ENCODE measurements around the gene NPBWR2.

DNA sequence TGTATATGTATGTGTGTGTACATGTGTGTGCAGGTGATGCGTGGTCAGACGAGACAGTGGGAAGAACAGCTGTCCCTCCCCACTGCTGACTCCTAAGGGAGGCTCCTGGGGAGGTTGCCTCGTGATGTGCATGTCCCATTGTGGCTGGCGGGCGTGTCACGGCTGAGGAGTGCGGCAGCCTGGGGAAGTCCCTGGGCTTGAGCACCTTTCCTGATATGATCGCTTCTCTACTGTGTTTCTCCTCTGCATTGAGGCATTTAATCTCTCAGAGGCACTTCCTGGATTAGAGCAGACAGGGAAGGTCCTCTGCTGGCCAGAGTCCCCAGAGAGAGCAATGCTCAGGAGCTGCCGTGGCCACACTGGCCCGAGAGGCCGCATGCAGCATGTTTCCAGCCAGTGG is 11.4 kb downstream of the NPBWR2 start:
- TF ChIP-seq POLR2AphosphoS5 (IDR thresholded peaks at IDR 0.05) (no peak), EP300 (IDR thresholded peaks at IDR 0.05) (no peak), POLR2A (IDR thresholded peaks at IDR 0.05) (no peak)
- TF ChIP-seq, protein P1, sequence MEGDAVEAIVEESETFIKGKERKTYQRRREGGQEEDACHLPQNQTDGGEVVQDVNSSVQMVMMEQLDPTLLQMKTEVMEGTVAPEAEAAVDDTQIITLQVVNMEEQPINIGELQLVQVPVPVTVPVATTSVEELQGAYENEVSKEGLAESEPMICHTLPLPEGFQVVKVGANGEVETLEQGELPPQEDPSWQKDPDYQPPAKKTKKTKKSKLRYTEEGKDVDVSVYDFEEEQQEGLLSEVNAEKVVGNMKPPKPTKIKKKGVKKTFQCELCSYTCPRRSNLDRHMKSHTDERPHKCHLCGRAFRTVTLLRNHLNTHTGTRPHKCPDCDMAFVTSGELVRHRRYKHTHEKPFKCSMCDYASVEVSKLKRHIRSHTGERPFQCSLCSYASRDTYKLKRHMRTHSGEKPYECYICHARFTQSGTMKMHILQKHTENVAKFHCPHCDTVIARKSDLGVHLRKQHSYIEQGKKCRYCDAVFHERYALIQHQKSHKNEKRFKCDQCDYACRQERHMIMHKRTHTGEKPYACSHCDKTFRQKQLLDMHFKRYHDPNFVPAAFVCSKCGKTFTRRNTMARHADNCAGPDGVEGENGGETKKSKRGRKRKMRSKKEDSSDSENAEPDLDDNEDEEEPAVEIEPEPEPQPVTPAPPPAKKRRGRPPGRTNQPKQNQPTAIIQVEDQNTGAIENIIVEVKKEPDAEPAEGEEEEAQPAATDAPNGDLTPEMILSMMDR (IDR thresholded peaks at IDR 0.05): no peak
